H9 (cell line): ENCODE results near the gene CCDC178. TPM values are rescaled to one million over a fixed set of nuclear protein-coding genes. Genes with fewer than 3 reads are reported as not detected.

ENCODE experiments used
- DNase-seq: peaks from one replicate; pipeline ENCODE4 v3.0.0-alpha.2; 2017
- H2AFZ ChIP-seq: one replicate; pipeline ENCODE4 v1.6.1; 2013; ENCODE audit warnings: mild to moderate bottlenecking, low read length, control low read depth, moderate library complexity
- H2AK5ac ChIP-seq: 2 replicates; pipeline ENCODE4 v1.6.1; 2013; ENCODE audit warnings: low read length, control low read depth, mixed read lengths; ENCODE audit not compliant: insufficient read length
- H2BK120ac ChIP-seq: one replicate; pipeline ENCODE4 v1.6.1; 2013; ENCODE audit warnings: low read depth, mild to moderate bottlenecking, low read length, control low read depth, inconsistent platforms; ENCODE audit not compliant: poor library complexity, severe bottlenecking
- H2BK12ac ChIP-seq: 2 replicates; pipeline ENCODE4 v1.6.1; 2013; ENCODE audit warnings: low read length, control low read depth, mixed read lengths, low read depth; ENCODE audit not compliant: insufficient read length
- H2BK15ac ChIP-seq: 2 replicates; pipeline ENCODE4 v1.6.1; 2013; ENCODE audit warnings: low read depth, low read length, control low read depth
- H2BK20ac ChIP-seq: one replicate; pipeline ENCODE4 v1.6.1; 2013; ENCODE audit warnings: low read depth, mild to moderate bottlenecking, low read length, control low read depth, inconsistent platforms; ENCODE audit not compliant: poor library complexity, severe bottlenecking
- H2BK5ac ChIP-seq: 2 replicates; pipeline ENCODE4 v1.6.1; 2013; ENCODE audit warnings: low read length, control low read depth, mixed read lengths; ENCODE audit not compliant: insufficient read length
- H3K14ac ChIP-seq: 2 replicates; pipeline ENCODE4 v1.6.1; 2013; ENCODE audit warnings: low read length, control low read depth; ENCODE audit not compliant: insufficient read depth
- H3K18ac ChIP-seq: 2 replicates; pipeline ENCODE4 v1.6.1; 2013; ENCODE audit warnings: low read depth, mild to moderate bottlenecking, mixed read lengths, low read length, control low read depth; ENCODE audit not compliant: insufficient read length
- H3K23ac ChIP-seq: 2 replicates; pipeline ENCODE4 v1.6.1; 2013; ENCODE audit warnings: low read length, control low read depth, mixed read lengths, low read depth; ENCODE audit not compliant: insufficient read length
- H3K23me2 ChIP-seq: 2 replicates; pipeline ENCODE4 v1.6.1; 2013; ENCODE audit warnings: low read depth, mild to moderate bottlenecking, mixed read lengths, low read length, control low read depth; ENCODE audit not compliant: insufficient read length, poor library complexity, severe bottlenecking
- H3K27ac ChIP-seq: 2 replicates; pipeline ENCODE4 v1.5.1; 2013; ENCODE audit warnings: low read length, control low read depth, mixed read lengths, low read depth; ENCODE audit not compliant: insufficient read length
- H3K27me3 ChIP-seq: 2 replicates; pipeline ENCODE4 v1.6.1; 2013; ENCODE audit warnings: low read length, control low read depth, inconsistent platforms; ENCODE audit not compliant: insufficient read depth
- H3K4ac ChIP-seq: 2 replicates; pipeline ENCODE4 v1.6.1; 2013; ENCODE audit warnings: low read depth, mild to moderate bottlenecking, control low read depth, inconsistent platforms, low read length, moderate library complexity
- H3K4me1 ChIP-seq: 2 replicates; pipeline ENCODE4 v1.6.1; 2013; ENCODE audit warnings: low read length, control low read depth, inconsistent platforms; ENCODE audit not compliant: insufficient read depth
- H3K4me2 ChIP-seq: 2 replicates; pipeline ENCODE4 v1.6.1; 2013; ENCODE audit warnings: low read length, control low read depth, mixed read lengths; ENCODE audit not compliant: insufficient read length, insufficient read depth
- H3K56ac ChIP-seq: 2 replicates; pipeline ENCODE4 v1.6.1; 2013; ENCODE audit warnings: low read depth, mild to moderate bottlenecking, mixed read lengths, low read length, control low read depth; ENCODE audit not compliant: insufficient read length
- H3K79me1 ChIP-seq: 2 replicates; pipeline ENCODE4 v1.6.1; 2013; ENCODE audit warnings: low read depth, mild to moderate bottlenecking, moderate library complexity, low read length, control low read depth, inconsistent platforms; ENCODE audit not compliant: insufficient read depth, poor library complexity, severe bottlenecking
- H3K79me2 ChIP-seq: 2 replicates; pipeline ENCODE4 v1.6.1; 2013; ENCODE audit warnings: low read length, control low read depth, inconsistent platforms; ENCODE audit not compliant: insufficient read depth
- H3K9ac ChIP-seq: 2 replicates; pipeline ENCODE4 v1.6.1; 2013; ENCODE audit warnings: low read length, control low read depth, mixed read lengths; ENCODE audit not compliant: insufficient read length; ENCODE audit errors: extremely low read depth
- H3K9me3 ChIP-seq: one replicate; pipeline ENCODE4 v1.6.1; 2013; ENCODE audit warnings: low read depth, low read length, inconsistent platforms; ENCODE audit not compliant: control insufficient read depth
- H3T11ph ChIP-seq: one replicate; pipeline ENCODE4 v1.6.1; 2013; ENCODE audit warnings: mild to moderate bottlenecking, low read length, control low read depth, inconsistent platforms
- H4K20me1 ChIP-seq: one replicate; pipeline ENCODE4 v1.6.1; 2013; ENCODE audit not compliant: control insufficient read depth, insufficient read length, insufficient read depth
- H4K5ac ChIP-seq: 2 replicates; pipeline ENCODE4 v1.6.1; 2013; ENCODE audit warnings: low read depth, mild to moderate bottlenecking, mixed read lengths, low read length, control low read depth; ENCODE audit not compliant: insufficient read length
- H4K8ac ChIP-seq: replicated peaks from 2 replicates; pipeline ENCODE4 v1.6.1; 2013; ENCODE audit warnings: low read length, control low read depth, mixed read lengths, low read depth; ENCODE audit not compliant: insufficient read length
- H4K91ac ChIP-seq: 2 replicates; pipeline ENCODE4 v1.6.1; 2013; ENCODE audit warnings: low read depth, mild to moderate bottlenecking, moderate library complexity, mixed read lengths, low read length, control low read depth; ENCODE audit not compliant: insufficient read length
- H3K27ac Mint-ChIP-seq, 3 experiments: 2 replicates in 2 of 3; 3 replicates in 1 of 3; pipeline ENCODE4 v1.8.0; 2020 to 2021; ENCODE audit warnings: mixed read lengths in 3 of 3, mild to moderate bottlenecking in 1 of 3, moderate library complexity in 1 of 3
- H3K27me3 Mint-ChIP-seq: 2 replicates; pipeline ENCODE4 v1.8.0; 2021; ENCODE audit warnings: low read depth, mild to moderate bottlenecking, moderate library complexity, mixed read lengths
- H3K36me3 Mint-ChIP-seq, 3 experiments: 2 replicates in 2 of 3; 3 replicates in 1 of 3; pipeline ENCODE4 v1.8.0; 2020 to 2021; ENCODE audit warnings: low read depth in 3 of 3, mixed read lengths in 3 of 3; ENCODE audit not compliant: insufficient read depth in 1 of 3
- H3K4me1 Mint-ChIP-seq, 2 experiments: 2 replicates each; pipeline ENCODE4 v1.8.0; 2020; ENCODE audit warnings: mixed read lengths in 2 of 2
- H3K4me3 Mint-ChIP-seq, 2 experiments: 2 replicates in 1 of 2; 3 replicates in 1 of 2; pipeline ENCODE4 v1.8.0; 2020 to 2021; ENCODE audit warnings: mild to moderate bottlenecking in 2 of 2, mixed read lengths in 2 of 2, moderate library complexity in 1 of 2
- H3K9me3 Mint-ChIP-seq, 2 experiments: 2 replicates in 1 of 2; 3 replicates in 1 of 2; pipeline ENCODE4 v1.8.0; 2020; ENCODE audit warnings: mild to moderate bottlenecking in 2 of 2, mixed read lengths in 2 of 2, moderate library complexity in 1 of 2
- CTCF ChIP-seq: fragments of 200-600 bp; sonication (generic); conservative IDR thresholded peaks from 3 replicates; pipeline ENCODE4 v1.8.0; 2021; ENCODE audit warnings: antibody characterized with exemption, mild to moderate bottlenecking
- WGBS: extraction: QIAGEN DNeasy Blood & Tissue Kit; methylation state at CpG from one replicate; pipeline ENCODE4 v1.1.7; 2013; ENCODE audit warnings: missing lambda C conversion rate, low lambda C conversion rate, mixed read lengths; ENCODE audit not compliant: insufficient read length; ENCODE audit errors: extremely low coverage; 5-methylcytosine and 5-hydroxymethylcytosine counted together
- total RNA-seq: library from RNA; stranded (reverse); gene quantifications from 2 replicates; pipeline ENCODE4 v1.2.1, GENCODE V29; 2021

Gene CCDC178
- total RNA-seq, 1 experiment from 2014 or later = not detected

GRCh38 chr18:33469699-33470098 lies 29.2 kb upstream of the CCDC178 start:
- no peak overlapping the region for H3K56ac ChIP-seq
- Mint-ChIP-seq H3K27me3 (no peaks in the 10 kb centered on the region), H3K27ac (0 out of 7 replicates have a peak overlapping the region, but pooled peaks of 1 of the 3 experiments have one; percentile 29), H3K9me3 (no peaks in the 10 kb centered on the region), H3K36me3 (no peaks in the 10 kb centered on the region), H3K4me3 (no peak overlapping the region), H3K4me1 (peaks cover 2 to 12% of the 10 kb centered on the region in 2 experiments; a peak in 3 of 4 replicates)
- H3K9me3 ChIP-seq = no peaks in the 10 kb centered on the region
- H3K23ac ChIP-seq = no peak overlapping the region
- no peak overlapping the region for H4K8ac ChIP-seq
- H3K14ac ChIP-seq = no peak overlapping the region
- no peaks in the 10 kb centered on the region for H4K20me1 ChIP-seq
- H2BK120ac ChIP-seq = no peak overlapping the region
- H3K4me1 ChIP-seq = peaks cover 3% of the 10 kb centered on the region; the same call in 1 of the 2 replicates
- H3K4me2 ChIP-seq = no peak overlapping the region
- H3K27ac ChIP-seq = no peak overlapping the region
- no peak overlapping the region for H3K4ac ChIP-seq
- H3K9ac ChIP-seq = no peak overlapping the region
- WGBS = no CpG with 5 or more reads among the region's 3 CpGs
- no peak overlapping the region for H2BK5ac ChIP-seq
- H3K23me2 ChIP-seq = no peaks in the 10 kb centered on the region
- no peak overlapping the region for H2BK15ac ChIP-seq
- no peak overlapping the region for H3T11ph ChIP-seq
- H2AFZ ChIP-seq = no peak overlapping the region
- H3K79me2 ChIP-seq = no peaks in the 10 kb centered on the region
- no peak for DNase-seq
- no peak overlapping the region for H4K91ac ChIP-seq
- H3K18ac ChIP-seq = no peak overlapping the region
- no peaks in the 10 kb centered on the region for H3K27me3 ChIP-seq
- no peak overlapping the region for H2AK5ac ChIP-seq
- H4K5ac ChIP-seq = no peak overlapping the region
- no peak overlapping the region for H2BK20ac ChIP-seq
- H2BK12ac ChIP-seq = no peak overlapping the region
- TF ChIP-seq CTCF = no peak
- no peaks in the 10 kb centered on the region for H3K79me1 ChIP-seq
